HL-60 (cell line): ENCODE measurements around the gene SPEM2.

ENCODE experiments used
- DNase-seq, 2 experiments: peaks; one replicate each; pipeline ENCODE4 v3.0.0-alpha.2; 2010 to 2020; ENCODE audit warnings: low read depth in 1 of 2, low spot score in 1 of 2
- H3K27ac ChIP-seq: fragments of 250-450 bp; sonication (Bioruptor Pico); replicated peaks from 2 replicates; pipeline ENCODE4 v1.5.1; 2020; ENCODE audit warnings: mild to moderate bottlenecking, moderate library complexity
- H3K27me3 ChIP-seq: fragments of 250-450 bp; sonication (Bioruptor Pico); 2 replicates; pipeline ENCODE4 v1.5.1; 2021; ENCODE audit warnings: mild to moderate bottlenecking, moderate library complexity; ENCODE audit not compliant: insufficient read depth, poor library complexity, severe bottlenecking
- H3K4me3 ChIP-seq: replicated peaks from 2 replicates; pipeline ENCODE4 v1.5.1; 2011; ENCODE audit warnings: mild to moderate bottlenecking, control low read depth, low read length; ENCODE audit not compliant: insufficient read depth
- CTCF ChIP-seq: IDR thresholded peaks from one replicate; pipeline ENCODE4 v1.5.1; 2011; ENCODE audit warnings: low read length, control low read depth, inconsistent platforms; ENCODE audit not compliant: insufficient read depth
- GABPA ChIP-seq: IDR thresholded peaks from 2 replicates; pipeline ENCODE4 v1.6.1; 2012; ENCODE audit warnings: low read depth
- POLR2AphosphoS5 ChIP-seq: IDR thresholded peaks from 2 replicates; pipeline ENCODE4 v1.6.1; 2012; ENCODE audit warnings: low read depth
- REST ChIP-seq: IDR thresholded peaks from 2 replicates; pipeline ENCODE4 v1.6.1; 2012; ENCODE audit warnings: low read depth; ENCODE audit not compliant: insufficient replicate concordance
- SPI1 ChIP-seq: IDR thresholded peaks from 2 replicates; pipeline ENCODE4 v1.6.1; 2012; ENCODE audit warnings: low read depth, mild to moderate bottlenecking, borderline replicate concordance
- long read RNA-seq: library from polyadenylated mRNA; unstranded; transcript quantifications from one replicate; pipeline ENCODE4 v2.0.0, GENCODE V29; 2020

The SPEM2 gene
- long read RNA-seq: 0 reads

GRCh38 chr17:7425316-7425715, at the start of gene SPEM2:
Gene SPEM2, plus strand, starts transcription at chr17:7425616. Its CDS starts 73 bp downstream, at chr17:7425689.
- no peak within 1 kb of the TSS for H3K27ac ChIP-seq
- no peak for DNase-seq
- no peak within 1 kb of the TSS for H3K4me3 ChIP-seq
- no peaks in the 10 kb centered on the region for H3K27me3 ChIP-seq
- TF ChIP-seq GABPA: no peak

- Histone ChIP-seq H3K27me3 (no peaks in the 10 kb centered on the region), H3K27ac (no peak overlapping the region)
- no peak for DNase-seq
Observed at GRCh38 chr17:7379134-7379533, 46.3 kb upstream of the SPEM2 start.

GRCh38 chr17:7380321-7380720, 45.1 kb upstream of the SPEM2 start:
- DNase-seq: no peak
- Histone ChIP-seq H3K27me3 (no peaks in the 10 kb centered on the region), H3K27ac (no peak overlapping the region), H3K4me3 (no peak overlapping the region)
- no peak for TF ChIP-seq POLR2AphosphoS5
- no peak for TF ChIP-seq SPI1
- TF ChIP-seq REST: no peak
- TF ChIP-seq GABPA: no peak
- TF ChIP-seq CTCF: no peak

More at GRCh38 chr17:7379134-7379533, 46.3 kb upstream of the SPEM2 start:
- TF ChIP-seq POLR2AphosphoS5 (no peak), REST (no peak)
- no peak overlapping the region for H3K4me3 ChIP-seq

- Histone ChIP-seq H3K4me3 (no peak within 1 kb of the TSS), H3K27me3 (no peaks in the 10 kb centered on the region), H3K27ac (no peak within 1 kb of the TSS)
- no peak for TF ChIP-seq REST
- TF ChIP-seq CTCF: no peak
- TF ChIP-seq SPI1: no peak
- TF ChIP-seq GABPA: no peak
- no peak for TF ChIP-seq POLR2AphosphoS5
- DNase-seq: no peak
Observed at GRCh38 chr17:7380855-7381683, 44.3 kb upstream of the SPEM2 start, which contains the start of gene TNK1. Gene TNK1, plus strand, starts transcription at chr17:7381089. Its CDS starts 1,838 bp downstream, at chr17:7382927.
